Mesendoderm (in vitro differentiated cells): ENCODE measurements around the gene PRR30.

ENCODE experiments used
- DNase-seq: peaks from one replicate; pipeline ENCODE4 v3.0.0; 2013
- H2AK5ac ChIP-seq: 2 replicates; pipeline ENCODE4 v1.6.1; 2013; ENCODE audit warnings: low read length, inconsistent platforms
- H2BK120ac ChIP-seq: 2 replicates; pipeline ENCODE4 v1.6.1; 2013; ENCODE audit warnings: low read depth, mild to moderate bottlenecking, low read length, moderate library complexity, mixed read lengths
- H2BK15ac ChIP-seq: replicated peaks from 2 replicates; pipeline ENCODE4 v1.6.1; 2013; ENCODE audit warnings: low read depth, mild to moderate bottlenecking, moderate library complexity
- H2BK5ac ChIP-seq: 2 replicates; pipeline ENCODE4 v1.6.1; 2013; ENCODE audit warnings: low read length, inconsistent platforms
- H3K18ac ChIP-seq: 2 replicates; pipeline ENCODE4 v1.6.1; 2013; ENCODE audit warnings: mild to moderate bottlenecking, low read length, mixed read lengths
- H3K23ac ChIP-seq: one replicate; pipeline ENCODE4 v1.6.1; 2013; ENCODE audit warnings: low read length
- H3K27ac ChIP-seq: 2 replicates; pipeline ENCODE4 v1.5.1; 2013; ENCODE audit warnings: low read depth, mild to moderate bottlenecking, inconsistent platforms, low read length, moderate library complexity
- H3K27me3 ChIP-seq: 2 replicates; pipeline ENCODE4 v1.6.1; 2013; ENCODE audit warnings: low read length, control low read depth, mild to moderate bottlenecking, inconsistent platforms; ENCODE audit not compliant: insufficient read depth, poor library complexity
- H3K36me3 ChIP-seq: 2 replicates; pipeline ENCODE4 v1.6.1; 2013; ENCODE audit warnings: low read length, inconsistent platforms; ENCODE audit not compliant: control insufficient read depth, insufficient read depth
- H3K4ac ChIP-seq: one replicate; pipeline ENCODE4 v1.6.1; 2013; ENCODE audit warnings: low read depth, mild to moderate bottlenecking, low read length, moderate library complexity
- H3K4me1 ChIP-seq: 2 replicates; pipeline ENCODE4 v1.6.1; 2013; ENCODE audit warnings: low read depth, low read length, inconsistent platforms; ENCODE audit not compliant: control insufficient read depth
- H3K4me2 ChIP-seq: 2 replicates; pipeline ENCODE4 v1.6.1; 2013; ENCODE audit warnings: low read length
- H3K4me3 ChIP-seq: 2 replicates; pipeline ENCODE4 v1.5.1; 2013; ENCODE audit warnings: mild to moderate bottlenecking, low read length
- H3K56ac ChIP-seq: one replicate; pipeline ENCODE4 v1.6.1; 2013; ENCODE audit warnings: low read length
- H3K79me1 ChIP-seq: 2 replicates; pipeline ENCODE4 v1.6.1; 2013; ENCODE audit warnings: low read length, inconsistent platforms
- H3K79me2 ChIP-seq: 2 replicates; pipeline ENCODE4 v1.6.1; 2013; ENCODE audit warnings: mild to moderate bottlenecking, low read length; ENCODE audit not compliant: control insufficient read depth, insufficient read depth
- H3K9ac ChIP-seq: 2 replicates; pipeline ENCODE4 v1.6.1; 2013; ENCODE audit warnings: low read length, inconsistent platforms
- H4K5ac ChIP-seq: one replicate; pipeline ENCODE4 v1.6.1; 2013; ENCODE audit warnings: low read length
- H4K8ac ChIP-seq: one replicate; pipeline ENCODE4 v1.6.1; 2013; ENCODE audit warnings: low read depth, mild to moderate bottlenecking, control low read depth, low read length, moderate library complexity
- whole genome bisulfite sequencing: extraction: QIAGEN DNeasy Blood & Tissue Kit; methylation state at CpG from one replicate; pipeline ENCODE4 v1.1.7; 2013; ENCODE audit warnings: low lambda C conversion rate, missing lambda C conversion rate; ENCODE audit not compliant: insufficient coverage; ENCODE audit errors: extremely low coverage; 5-methylcytosine and 5-hydroxymethylcytosine counted together

Gene PRR30

DNA sequence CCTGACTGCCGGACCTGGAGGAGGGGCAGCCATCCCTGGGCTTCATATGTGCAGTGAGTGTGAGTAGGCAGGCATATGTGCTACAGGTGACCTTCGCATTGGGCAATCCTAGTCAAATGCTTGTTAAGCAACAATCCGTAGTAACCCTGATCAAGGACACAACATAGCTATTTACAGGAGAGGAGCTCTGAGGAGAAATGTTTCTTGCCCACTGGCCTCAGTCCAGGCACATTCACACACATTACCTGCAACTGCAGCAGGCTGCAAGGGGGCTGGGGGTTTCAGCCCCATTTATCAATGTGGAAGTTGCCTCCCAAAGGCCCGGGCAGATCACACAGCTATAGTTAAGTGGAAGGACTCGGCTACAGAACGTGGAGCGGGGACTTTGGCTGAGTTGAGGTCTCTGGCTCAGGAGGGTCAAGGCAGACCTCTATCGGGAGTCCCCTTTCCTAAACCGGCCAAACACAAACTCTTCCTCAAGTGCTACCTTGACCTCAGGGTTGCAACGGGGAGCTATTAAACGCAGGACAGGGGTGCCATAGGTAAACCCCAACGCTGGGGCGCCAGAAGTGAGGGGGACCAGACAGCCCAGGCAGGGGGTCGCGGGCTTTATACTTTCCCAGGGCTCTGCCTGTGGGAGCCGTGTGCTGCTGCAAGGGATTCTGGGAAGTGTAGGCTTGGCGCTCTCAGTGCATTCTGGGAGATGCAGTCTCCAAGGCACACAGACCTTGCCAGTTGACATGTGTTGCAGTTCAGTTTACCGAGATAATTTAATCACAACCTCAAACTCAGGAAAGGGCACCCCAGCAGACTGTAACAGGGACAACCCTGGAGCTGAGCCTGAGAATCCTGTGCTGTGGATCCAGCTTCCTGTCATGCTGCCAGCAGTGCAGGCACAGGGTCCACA is 43.2 kb downstream of the PRR30 start:
- H3K4me2 ChIP-seq = peak overlapping the region; percentile 79
- no peaks in the 10 kb centered on the region for H3K79me1 ChIP-seq
- no peaks in the 10 kb centered on the region for H3K36me3 ChIP-seq
- no peak overlapping the region for H3K18ac ChIP-seq
- H3K56ac ChIP-seq = peak overlapping the region; percentile 85
- no peaks in the 10 kb centered on the region for H3K27me3 ChIP-seq
- no peaks in the 10 kb centered on the region for H3K79me2 ChIP-seq
- peak overlapping the region; percentile 75 for H3K9ac ChIP-seq
- peak overlapping the region; percentile 17 for H4K5ac ChIP-seq
- DNase-seq = peak; percentile 80
- H3K4me1 ChIP-seq = no peaks in the 10 kb centered on the region
- no peak overlapping the region for H2BK5ac ChIP-seq
- no peak overlapping the region for H2AK5ac ChIP-seq
- peak overlapping the region; percentile 44 for H4K8ac ChIP-seq
- no peak overlapping the region for H3K23ac ChIP-seq
- WGBS = no CpG with 5 or more reads among the region's 18 CpGs
- H3K4ac ChIP-seq = peak overlapping the region; percentile 63
- H2BK120ac ChIP-seq = no peak overlapping the region
- no peak overlapping the region for H3K27ac ChIP-seq
- H2BK15ac ChIP-seq = no peak overlapping the region
- no peak overlapping the region for H3K4me3 ChIP-seq

DNA sequence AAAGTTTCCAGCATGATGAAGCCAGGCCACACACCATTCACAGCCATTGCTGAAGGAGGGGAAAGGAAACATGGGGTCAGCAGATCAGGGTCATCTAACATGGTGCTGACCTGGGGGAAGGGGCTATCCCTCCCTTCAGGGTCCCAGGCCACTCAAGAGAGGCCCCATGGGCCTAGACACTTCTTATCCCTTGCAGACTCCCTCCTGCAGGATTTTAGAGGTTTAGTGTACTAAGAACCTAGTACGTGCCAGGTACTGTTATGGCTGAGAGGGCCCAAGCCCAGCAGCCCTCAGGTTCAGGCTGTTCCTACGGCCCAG is 43.8 kb downstream of the PRR30 start:
- no peak overlapping the region for H3K4me2 ChIP-seq
- H3K36me3 ChIP-seq = no peaks in the 10 kb centered on the region
- no CpG with 5 or more reads among the region's 2 CpGs for WGBS

DNA sequence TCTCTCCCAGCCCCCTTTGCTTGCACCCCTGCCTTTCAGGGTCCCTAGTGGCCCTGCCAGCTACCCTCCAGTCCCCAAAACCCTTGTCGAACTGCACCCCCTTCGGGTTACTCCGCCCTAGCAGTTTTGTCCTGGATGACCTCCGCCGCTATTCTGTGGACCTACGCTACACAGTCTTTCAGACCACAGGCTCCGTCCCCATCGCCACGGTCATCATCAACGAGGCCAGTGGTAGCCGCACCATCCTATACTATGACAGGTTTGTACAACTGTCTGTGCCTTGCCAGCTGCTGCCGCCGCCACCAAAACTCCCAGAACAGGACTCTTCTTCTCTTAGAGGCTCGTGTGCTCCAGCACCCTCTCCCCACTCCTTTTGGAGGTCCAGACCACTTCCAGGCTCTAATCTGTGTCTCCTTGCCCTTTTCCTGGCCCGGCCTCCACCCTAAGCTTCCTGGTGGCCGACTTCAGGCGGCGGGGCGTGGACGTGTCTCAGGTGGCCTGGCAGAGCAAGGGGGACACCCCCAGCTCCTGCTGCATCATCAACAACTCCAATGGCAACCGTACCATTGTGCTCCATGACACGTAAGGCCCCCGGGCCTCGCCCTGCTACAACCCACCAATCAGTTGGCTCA is 44.7 kb downstream of the PRR30 start:
- no peaks in the 10 kb centered on the region for H3K4me1 ChIP-seq
- no CpG with 5 or more reads among the region's 24 CpGs for WGBS
- H3K23ac ChIP-seq = no peak overlapping the region
- no peak overlapping the region for H2BK15ac ChIP-seq
- H3K9ac ChIP-seq = no peak overlapping the region
- no peak overlapping the region for H3K4ac ChIP-seq
- no peak overlapping the region for H3K27ac ChIP-seq
- H3K4me2 ChIP-seq = no peak overlapping the region
- H3K79me1 ChIP-seq = no peaks in the 10 kb centered on the region
- H4K8ac ChIP-seq = no peak overlapping the region
- H3K27me3 ChIP-seq = no peaks in the 10 kb centered on the region
- no peak overlapping the region for H4K5ac ChIP-seq
- H3K4me3 ChIP-seq = no peak overlapping the region
- H3K79me2 ChIP-seq = no peaks in the 10 kb centered on the region
- H2BK120ac ChIP-seq = no peak overlapping the region
- no peak overlapping the region for H2BK5ac ChIP-seq
- no peaks in the 10 kb centered on the region for H3K36me3 ChIP-seq
- H2AK5ac ChIP-seq = no peak overlapping the region
- H3K56ac ChIP-seq = no peak overlapping the region
- no peak overlapping the region for H3K18ac ChIP-seq
- DNase-seq = no peak

More for the DNA sequence above, 43.8 kb downstream of the PRR30 start:
- no peak overlapping the region for H3K4me3 ChIP-seq
- H2BK120ac ChIP-seq = no peak overlapping the region
- H3K18ac ChIP-seq = no peak overlapping the region
- no peak overlapping the region for H2BK15ac ChIP-seq
- no peaks in the 10 kb centered on the region for H3K27me3 ChIP-seq
- H3K4ac ChIP-seq = no peak overlapping the region
- H3K79me2 ChIP-seq = no peaks in the 10 kb centered on the region
- no peak overlapping the region for H3K23ac ChIP-seq
- H2AK5ac ChIP-seq = no peak overlapping the region
- no peaks in the 10 kb centered on the region for H3K4me1 ChIP-seq
- no peak overlapping the region for H4K8ac ChIP-seq
- no peak for DNase-seq
- H4K5ac ChIP-seq = no peak overlapping the region
- no peak overlapping the region for H3K56ac ChIP-seq
- no peaks in the 10 kb centered on the region for H3K79me1 ChIP-seq
- no peak overlapping the region for H2BK5ac ChIP-seq
- H3K27ac ChIP-seq = no peak overlapping the region
- H3K9ac ChIP-seq = no peak overlapping the region

DNA sequence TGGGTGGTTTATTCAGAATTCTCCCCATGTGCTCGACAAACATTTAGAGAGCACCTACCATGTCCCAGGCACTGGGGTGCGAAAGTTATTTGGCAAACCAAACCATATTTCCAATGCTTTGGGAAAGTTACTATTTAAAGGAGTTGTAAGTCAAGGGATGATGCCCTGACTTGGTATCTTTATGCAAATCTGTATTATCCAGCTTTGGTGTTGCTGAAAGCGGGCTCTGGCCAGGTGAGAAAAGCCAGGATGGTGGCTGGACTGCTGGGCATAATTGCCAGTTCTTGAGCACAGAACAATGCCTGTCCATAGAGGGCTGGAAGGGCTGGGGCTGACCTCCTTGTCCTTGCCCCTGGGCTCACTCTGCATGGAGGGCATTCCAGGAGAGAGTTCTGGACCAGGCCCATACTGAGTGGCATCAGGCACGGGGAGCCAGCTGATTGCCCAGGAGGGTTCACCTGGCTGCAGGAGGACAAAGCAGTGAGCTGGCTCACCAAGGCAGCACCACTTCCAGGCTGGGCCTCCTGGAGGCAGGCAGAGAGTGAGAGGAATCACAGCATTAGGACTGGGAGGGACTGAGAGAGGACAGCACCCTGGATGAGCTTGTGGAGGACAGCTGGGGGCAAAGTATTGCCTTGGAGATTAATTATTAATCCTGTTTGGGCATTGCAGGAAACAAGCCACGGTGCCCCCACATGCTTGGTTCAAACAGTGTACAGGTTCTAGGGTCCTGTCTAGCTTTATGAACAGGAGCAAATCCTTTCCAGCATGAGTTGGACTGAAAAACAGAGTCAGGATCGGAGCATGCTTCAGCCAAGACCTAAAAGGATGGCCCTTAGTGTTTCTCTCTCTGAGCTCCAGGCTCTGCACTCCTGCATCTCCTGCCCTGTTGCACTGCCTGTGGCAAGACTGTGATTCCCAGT is 45.5 kb downstream of the PRR30 start:
- Histone ChIP-seq H3K4me2 (no peak overlapping the region), H3K18ac (no peak overlapping the region), H3K27me3 (no peaks in the 10 kb centered on the region), H2BK5ac (no peak overlapping the region), H3K23ac (no peak overlapping the region), H3K4ac (no peak overlapping the region), H3K79me2 (no peaks in the 10 kb centered on the region), H4K8ac (no peak overlapping the region), H4K5ac (no peak overlapping the region), H2BK120ac (no peak overlapping the region), H2BK15ac (no peak overlapping the region), H3K79me1 (no peaks in the 10 kb centered on the region), H3K56ac (no peak overlapping the region), H3K4me1 (no peaks in the 10 kb centered on the region), H3K27ac (no peak overlapping the region), H3K36me3 (no peaks in the 10 kb centered on the region), H3K4me3 (no peak overlapping the region), H3K9ac (no peak overlapping the region), H2AK5ac (no peak overlapping the region)
- DNase-seq = no peak
- no CpG with 5 or more reads among the region's 6 CpGs for WGBS

DNA sequence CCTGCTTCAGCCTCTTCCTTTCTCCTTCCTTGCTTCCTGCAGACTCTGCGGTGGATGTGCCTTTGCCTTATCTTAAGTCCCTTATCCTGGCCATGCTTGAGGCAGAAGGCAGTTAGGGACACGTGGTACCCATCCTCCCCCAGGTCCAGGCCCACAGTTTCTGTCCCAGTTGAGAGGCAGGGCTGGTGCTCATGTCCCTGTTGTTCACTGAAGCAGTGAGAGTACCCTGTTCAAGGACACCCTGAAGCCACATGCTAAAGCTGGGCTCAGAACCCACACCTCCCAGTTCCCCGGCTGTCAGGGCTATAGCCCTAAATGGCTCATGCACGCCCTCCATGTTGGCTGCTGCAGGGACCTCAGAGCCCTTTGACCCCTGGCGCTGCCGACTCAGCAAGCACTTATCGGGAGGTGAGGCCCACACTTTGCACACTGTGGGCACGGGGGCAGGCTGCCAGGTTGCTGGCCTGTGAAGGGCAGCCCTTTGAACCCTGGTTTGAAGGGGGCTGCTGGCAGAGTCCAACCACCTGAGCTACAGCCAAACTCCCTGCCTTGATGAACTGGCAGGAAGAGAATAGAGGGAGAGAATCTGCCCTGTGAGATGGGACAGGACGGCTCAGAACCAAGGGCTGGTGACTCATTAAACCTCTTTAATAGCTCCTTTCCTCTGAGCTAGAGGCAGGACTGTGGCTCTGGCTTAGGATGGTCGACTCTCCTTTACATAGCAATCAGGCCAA is 46.3 kb downstream of the PRR30 start:
- H2BK5ac ChIP-seq = no peak overlapping the region
- no peak overlapping the region for H3K4me3 ChIP-seq
- no peak overlapping the region for H3K9ac ChIP-seq
- no peak overlapping the region for H3K18ac ChIP-seq
- no peaks in the 10 kb centered on the region for H3K27me3 ChIP-seq
- H2BK15ac ChIP-seq = no peak overlapping the region
- H3K56ac ChIP-seq = no peak overlapping the region
- no peak for DNase-seq
- H3K23ac ChIP-seq = no peak overlapping the region
- no peaks in the 10 kb centered on the region for H3K79me1 ChIP-seq
- H3K4me1 ChIP-seq = no peaks in the 10 kb centered on the region
- WGBS = no CpG with 5 or more reads among the region's 10 CpGs
- H3K27ac ChIP-seq = no peak overlapping the region
- no peak overlapping the region for H2BK120ac ChIP-seq
- H3K36me3 ChIP-seq = no peaks in the 10 kb centered on the region
- H4K8ac ChIP-seq = no peak overlapping the region
- no peak overlapping the region for H4K5ac ChIP-seq
- H3K79me2 ChIP-seq = no peaks in the 10 kb centered on the region
- no peak overlapping the region for H3K4me2 ChIP-seq
- no peak overlapping the region for H3K4ac ChIP-seq
- H2AK5ac ChIP-seq = no peak overlapping the region
